Measurements from ENCODE around the gene DNASE1. TPM values are rescaled to one million over a fixed set of nuclear protein-coding genes. Genes with fewer than 3 reads are reported as not detected.
"Not testable (repeated sequence)": the region's sequence is repeated elsewhere in the genome, so short reads cannot be mapped to it uniquely, and the experiment has no call there.

DNASE1 gene
- total RNA-seq, 3 donors from 2014 or later (not counting 1 experiment from before 2014, with no cell fraction given): 29.9 to 47.8 (median 34.9) TPM

DNA sequence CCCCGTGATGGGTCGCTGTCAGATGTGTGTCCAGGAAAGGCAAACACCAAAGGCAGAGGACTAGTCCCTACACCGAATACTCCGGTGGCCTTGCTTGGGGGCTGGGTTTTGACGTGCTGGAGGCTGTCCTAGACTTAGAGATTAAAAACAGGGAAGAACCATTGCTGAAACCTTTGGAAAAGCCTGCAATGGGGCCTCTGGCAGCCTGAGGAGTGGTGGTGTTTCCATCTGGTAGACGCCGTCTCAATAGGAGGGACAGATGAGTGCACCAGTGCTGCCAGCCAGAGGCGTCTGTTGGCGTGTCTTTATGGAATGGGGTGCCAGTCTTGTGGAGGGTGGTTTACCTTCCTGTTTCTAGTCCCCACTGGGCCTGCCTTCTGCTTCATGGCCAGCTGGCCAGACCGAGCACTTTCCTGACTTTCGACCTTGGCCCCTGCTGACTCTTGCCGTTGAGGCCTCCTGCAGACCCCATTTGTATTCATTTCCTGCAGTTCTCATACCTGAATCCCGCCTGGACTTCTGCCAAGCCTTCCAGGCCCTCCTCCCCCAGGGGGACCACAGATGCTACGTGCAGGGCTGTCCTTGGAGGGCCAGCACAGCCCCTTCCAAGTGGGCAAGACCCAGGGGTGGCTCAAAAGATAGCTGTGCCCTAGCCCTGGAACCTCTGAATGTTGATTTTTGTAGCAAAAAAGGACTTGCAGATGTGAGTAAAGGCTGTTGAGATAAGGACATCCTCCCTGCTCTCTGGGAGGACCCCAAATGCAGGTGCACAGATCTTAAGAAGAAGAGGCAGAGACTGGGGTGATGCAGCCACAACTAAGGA is 1.9 kb upstream of the DNASE1 start:
- DNase-seq (no peak), ATAC-seq (no peak)
- intact Hi-C loops (cut with micrococcal nuclease): no loop called here
- no peaks in the 10 kb centered on the region for H3K4me1 ChIP-seq (ENCODE audit: control insufficient read depth, insufficient read depth, low read length)
- WGBS (ENCODE audit: insufficient coverage): 95% methylated on average over 14 of the region's 14 CpGs
- Mint-ChIP-seq H3K27ac (no peak overlapping the region), H3K27me3 (ENCODE audit: low read depth in 2 of 2) (no peaks in the 10 kb centered on the region), H3K4me1 (peaks cover 6% of the 10 kb centered on the region in 2 donors), H3K9me3 (no peaks in the 10 kb centered on the region), H3K36me3 (no peaks in the 10 kb centered on the region), H3K4me3 (no peak overlapping the region)
- H3K27ac ChIP-seq (ENCODE audit: low read length): no peak overlapping the region
- H3K36me3 ChIP-seq (ENCODE audit: control insufficient read depth, insufficient read depth, low read length): peaks cover 30% of the 10 kb centered on the region
- H3K9me3 ChIP-seq (ENCODE audit: control insufficient read depth, insufficient read depth, low read length): no peaks in the 10 kb centered on the region
- no peak for TF ChIP-seq CTCF (IDR thresholded peaks at IDR 0.05)
- no peak overlapping the region for H3K4me3 ChIP-seq (ENCODE audit: low read length)
- no peaks in the 10 kb centered on the region for H3K27me3 ChIP-seq (ENCODE audit: control insufficient read depth, insufficient read depth, low read length)

DNA sequence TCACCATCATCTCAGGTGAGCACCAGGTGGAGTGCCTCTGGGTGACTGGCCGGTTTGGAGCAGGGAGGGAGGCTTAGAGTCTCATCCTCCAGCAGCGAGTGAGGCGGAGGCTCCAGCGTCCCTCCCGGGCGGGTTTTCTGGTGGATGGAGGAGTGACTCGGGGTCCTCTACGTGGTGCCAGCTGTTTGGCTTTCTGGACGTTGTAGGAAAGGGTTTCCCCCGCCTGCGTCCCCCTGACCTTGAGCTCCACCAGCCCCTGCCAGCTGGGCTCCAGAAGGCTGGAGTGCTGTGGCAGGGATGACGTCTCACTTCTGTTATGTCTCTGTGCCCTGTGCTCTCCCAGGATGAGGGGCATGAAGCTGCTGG is 522 bp downstream of the DNASE1 start:
- Histone ChIP-seq H3K36me3 (ENCODE audit: control insufficient read depth, insufficient read depth, low read length) (peaks cover 51% of the 10 kb centered on the region), H3K4me1 (ENCODE audit: control insufficient read depth, insufficient read depth, low read length) (no peaks in the 10 kb centered on the region), H3K9me3 (ENCODE audit: control insufficient read depth, insufficient read depth, low read length) (no peaks in the 10 kb centered on the region), H3K4me3 (ENCODE audit: low read length) (no peak overlapping the region), H3K27ac (ENCODE audit: low read length) (no peak overlapping the region), H3K27me3 (ENCODE audit: control insufficient read depth, insufficient read depth, low read length) (no peaks in the 10 kb centered on the region)
- Mint-ChIP-seq H3K27ac (no peak overlapping the region), H3K27me3 (ENCODE audit: low read depth in 2 of 2) (no peaks in the 10 kb centered on the region), H3K4me3 (no peak overlapping the region), H3K4me1 (peaks cover 6% of the 10 kb centered on the region in 2 donors), H3K9me3 (no peaks in the 10 kb centered on the region), H3K36me3 (no peaks in the 10 kb centered on the region)
- intact Hi-C loops (cut with micrococcal nuclease): no loop called here
- DNase-seq (no peak), ATAC-seq (no peak)
- TF ChIP-seq CTCF (IDR thresholded peaks at IDR 0.05): no peak
- WGBS (ENCODE audit: insufficient coverage): 97% methylated on average over 12 of the region's 12 CpGs

GRCh38 chr16:3655396-3656159 is 1.1 kb downstream of the DNASE1 start:
- no peaks in the 10 kb centered on the region for H3K36me3 Mint-ChIP-seq
- H3K9me3 Mint-ChIP-seq: no peaks in the 10 kb centered on the region
- DNase-seq (no peak), ATAC-seq (no peak)
- peaks cover 6% of the 10 kb centered on the region in 2 donors for H3K4me1 Mint-ChIP-seq
- no peaks in the 10 kb centered on the region for H3K27me3 Mint-ChIP-seq (ENCODE audit: low read depth in 2 of 2)
- Histone ChIP-seq H3K4me3 (ENCODE audit: low read length) (no peak overlapping the region), H3K36me3 (ENCODE audit: control insufficient read depth, insufficient read depth, low read length) (peaks cover 55% of the 10 kb centered on the region), H3K27ac (ENCODE audit: low read length) (no peak overlapping the region), H3K9me3 (ENCODE audit: control insufficient read depth, insufficient read depth, low read length) (no peaks in the 10 kb centered on the region), H3K27me3 (ENCODE audit: control insufficient read depth, insufficient read depth, low read length) (no peaks in the 10 kb centered on the region), H3K4me1 (ENCODE audit: control insufficient read depth, insufficient read depth, low read length) (no peaks in the 10 kb centered on the region)
- no peak overlapping the region for H3K27ac Mint-ChIP-seq
- no peak overlapping the region for H3K4me3 Mint-ChIP-seq
- TF ChIP-seq CTCF (IDR thresholded peaks at IDR 0.05): no peak
- 96% methylated on average over 21 of the region's 21 CpGs for WGBS (ENCODE audit: insufficient coverage)
- intact Hi-C loops (cut with micrococcal nuclease): no loop called here

DNA sequence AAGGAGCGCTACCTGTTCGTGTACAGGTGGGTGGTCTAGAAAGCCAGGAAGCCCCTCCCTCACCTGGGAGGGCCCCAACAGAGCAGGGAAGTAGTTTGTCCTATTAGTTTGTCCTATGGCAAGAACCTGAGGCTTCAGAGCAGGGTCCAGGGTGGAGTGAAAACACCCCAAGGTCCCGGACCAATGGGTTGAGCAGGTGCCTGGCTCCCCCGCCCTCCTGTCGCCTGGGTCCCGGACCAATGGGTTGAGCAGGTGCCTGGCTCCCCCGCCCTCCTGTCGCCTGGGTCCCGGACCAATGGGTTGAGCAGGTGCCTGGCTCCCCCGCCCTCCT is 1.6 kb downstream of the DNASE1 start:
- H3K27ac Mint-ChIP-seq; H3K27ac ChIP-seq (ENCODE audit: low read length); H3K36me3 Mint-ChIP-seq; DNase-seq; H3K4me1 ChIP-seq (ENCODE audit: control insufficient read depth, insufficient read depth, low read length); H3K27me3 ChIP-seq (ENCODE audit: control insufficient read depth, insufficient read depth, low read length); H3K27me3 Mint-ChIP-seq (ENCODE audit: low read depth in 2 of 2); H3K9me3 ChIP-seq (ENCODE audit: control insufficient read depth, insufficient read depth, low read length); H3K4me3 ChIP-seq (ENCODE audit: low read length); H3K9me3 Mint-ChIP-seq; H3K4me3 Mint-ChIP-seq; H3K4me1 Mint-ChIP-seq; intact Hi-C loops (cut with micrococcal nuclease); ATAC-seq: not testable (repeated sequence)
- peaks cover 55% of the 10 kb centered on the region for H3K36me3 ChIP-seq (ENCODE audit: control insufficient read depth, insufficient read depth, low read length)
- 96% methylated on average over 4 of the region's 10 CpGs for WGBS (ENCODE audit: insufficient coverage)

Data from natural killer cell (primary cell).